Mucosa of gallbladder (tissue), 1 donor: ENCODE results near the gene PTF1A. TPM values are rescaled to one million over a fixed set of nuclear protein-coding genes. Genes with fewer than 3 reads are reported as not detected.

Source experiments
- DNase-seq: peaks from one replicate; pipeline ENCODE4 v3.0.0-alpha.2; 2020; ENCODE audit warnings: low spot score
- total RNA-seq: library from RNA; stranded (reverse); gene quantifications from one replicate; pipeline ENCODE4 v1.2.1, GENCODE V29; 2021
- donor health status: DM: no; HTN: no; CAD: no.

PTF1A gene
- not detected for total RNA-seq

GRCh38 chr10:23191764-23192711, at the start of gene PTF1A:
Gene PTF1A (plus strand): TSS chr10:23192312. CDS start chr10:23192531, 219 bp downstream.
- no peak for DNase-seq

- DNase-seq, result no peak
Observed at GRCh38 chr10:23146258-23146657, 45.9 kb upstream of the PTF1A start.

GRCh38 chr10:23147035-23147434, 45.1 kb upstream of the PTF1A start:
- no peak for DNase-seq

GRCh38 chr10:23148214-23148613, 43.9 kb upstream of the PTF1A start:
- DNase-seq, result no peak

- DNase-seq, result no peak
Observed at GRCh38 chr10:23150091-23150490, 42.0 kb upstream of the PTF1A start.

GRCh38 chr10:23150610-23151009, 41.5 kb upstream of the PTF1A start:
- DNase-seq, result no peak

GRCh38 chr10:23151071-23151470, 41.0 kb upstream of the PTF1A start:
- DNase-seq, result no peak

GRCh38 chr10:23155169-23155568, 36.9 kb upstream of the PTF1A start:
- no peak for DNase-seq

GRCh38 chr10:23156447-23157150, 35.5 kb upstream of the PTF1A start:
- no peak for DNase-seq

- DNase-seq, result no peak
Observed at GRCh38 chr10:23157239-23157681, 34.9 kb upstream of the PTF1A start.

GRCh38 chr10:23157691-23158369, 34.3 kb upstream of the PTF1A start:
- no peak for DNase-seq

GRCh38 chr10:23158370-23158769, 33.7 kb upstream of the PTF1A start:
- DNase-seq, result peak; percentile 27

GRCh38 chr10:23171232-23171876, 20.8 kb upstream of the PTF1A start:
- DNase-seq, result peak; percentile 24

- DNase-seq, result no peak
Observed at GRCh38 chr10:23172429-23173213, 19.5 kb upstream of the PTF1A start.

- no peak for DNase-seq
Observed at GRCh38 chr10:23173214-23174073, 18.7 kb upstream of the PTF1A start.

GRCh38 chr10:23174074-23174976, 17.8 kb upstream of the PTF1A start:
- no peak for DNase-seq

GRCh38 chr10:23174977-23175512, 17.1 kb upstream of the PTF1A start:
- DNase-seq, result no peak

GRCh38 chr10:23186178-23186577, 5.9 kb upstream of the PTF1A start:
- DNase-seq, result no peak

- DNase-seq, result no peak
Observed at GRCh38 chr10:23186697-23187096, 5.4 kb upstream of the PTF1A start.
